Panc1 (cell line): ENCODE measurements around the gene WNK4. TPM values are rescaled to one million over a fixed set of nuclear protein-coding genes. Genes with fewer than 3 reads are reported as not detected.

Experiments used
- ATAC-seq: fragments of 200-7000 bp; cut with Tn5 transposase; 2 replicates; pipeline ENCODE4 v1.9.1; 2020; ENCODE audit warnings: mild to moderate bottlenecking, moderate library complexity
- BruUV-seq: library from RNA; stranded (reverse); fragments of 400-500 nt; replicated peaks from 2 replicates; lab custom pipeline; 2021; lab: Mats Ljungman, UMichigan
- CTCF ChIA-PET: fragments of 300-600 bp; sonication (Branson Sonifier 250); formaldehyde crosslinking; loops from one replicate; lab custom pipeline; 2022; ENCODE audit warnings: antibody characterized with exemption; lab: Charles Lee
- POLR2A ChIA-PET: fragments of 300-600 bp; sonication (Branson Sonifier 250); formaldehyde crosslinking; loops from one replicate; lab custom pipeline; 2022; ENCODE audit warnings: antibody characterized with exemption; lab: Charles Lee
- DNase-seq: peaks from one replicate; pipeline ENCODE4 v3.0.0-alpha.2; 2010; ENCODE audit warnings: low read depth, low spot score
- H3K27ac ChIP-seq: 2 replicates; pipeline ENCODE4 v1.5.1; 2011; ENCODE audit warnings: mild to moderate bottlenecking, low read length, inconsistent platforms
- H3K27me3 ChIP-seq: fragments of 200-500 bp; sonication (Bioruptor generic); 2 replicates; pipeline ENCODE4 v1.6.0; 2014; ENCODE audit warnings: low read length, inconsistent platforms; ENCODE audit not compliant: control insufficient read depth, insufficient read depth
- H3K36me3 ChIP-seq: fragments of 200-500 bp; sonication (Bioruptor generic); 2 replicates; pipeline ENCODE4 v1.5.1; 2014; ENCODE audit warnings: inconsistent platforms, mild to moderate bottlenecking, low read length, moderate library complexity; ENCODE audit not compliant: control insufficient read depth, insufficient read depth
- H3K4me1 ChIP-seq: 2 replicates; pipeline ENCODE4 v1.5.1; 2011; ENCODE audit warnings: inconsistent platforms, mild to moderate bottlenecking, low read length, moderate library complexity; ENCODE audit not compliant: control insufficient read depth, insufficient read depth
- H3K4me3 ChIP-seq, 2 experiments: 2 replicates each; pipeline ENCODE4 v1.5.1; 2011 to 2012; ENCODE audit warnings: low read depth in 2 of 2, low read length in 2 of 2, mild to moderate bottlenecking in 2 of 2, inconsistent platforms in 1 of 2, moderate library complexity in 1 of 2
- H3K9me3 ChIP-seq: fragments of 200-500 bp; sonication (Bioruptor generic); 2 replicates; pipeline ENCODE4 v1.5.1; 2014; ENCODE audit warnings: low read depth, mild to moderate bottlenecking, inconsistent platforms, low read length, moderate library complexity; ENCODE audit not compliant: control insufficient read depth, insufficient read depth
- POLR2AphosphoS5 ChIP-seq: IDR thresholded peaks from 2 replicates; pipeline ENCODE4 v1.6.1; 2012; ENCODE audit warnings: mild to moderate bottlenecking, low read depth, low read length, moderate library complexity
- SIN3A ChIP-seq: IDR thresholded peaks from 2 replicates; pipeline ENCODE4 v1.6.1; 2012; ENCODE audit warnings: low read depth, mild to moderate bottlenecking, low read length, moderate library complexity, borderline replicate concordance; ENCODE audit not compliant: insufficient read depth
- TCF7L2 ChIP-seq: IDR thresholded peaks from 2 replicates; pipeline ENCODE4 v1.6.1; 2011; ENCODE audit warnings: mild to moderate bottlenecking, low read depth, low read length, inconsistent platforms
- in situ Hi-C: cut with HindIII; loops from 2 replicates; pipeline ENCODE4 v1.10.0; 2016; ENCODE audit warnings: low sequenced_read_pairs, low pct_unique_long_range_greater_than_20kb
- intact Hi-C: fragments of 100-400 bp; cut with micrococcal nuclease; formaldehyde crosslinking; loops from one replicate; pipeline ENCODE4 v1.10.0; 2022; ENCODE audit not compliant: unreplicated experiment
- total RNA-seq: library from RNA; stranded (reverse); gene quantifications from one replicate; pipeline ENCODE4 v1.2.1, GENCODE V29; 2021; ENCODE audit not compliant: unreplicated experiment
- TF ChIP-seq, protein P1 (sequence below), 2 experiments: IDR thresholded peaks; 2 replicates each; pipeline ENCODE4 v1.6.1; 2011 to 2012; ENCODE audit warnings: low read depth in 2 of 2, control low read depth in 1 of 2, low read length in 1 of 2, mild to moderate bottlenecking in 1 of 2, moderate library complexity in 1 of 2; ENCODE audit not compliant: insufficient read depth in 1 of 2
- TF ChIP-seq, protein P2 (sequence below): fragments of 450-650 bp; IDR thresholded peaks from 2 replicates; pipeline ENCODE4 v1.5.1; 2017; ENCODE audit warnings: mild to moderate bottlenecking

WNK4 gene
- total RNA-seq, 1 experiment from 2014 or later = 3.5 TPM

DNA sequence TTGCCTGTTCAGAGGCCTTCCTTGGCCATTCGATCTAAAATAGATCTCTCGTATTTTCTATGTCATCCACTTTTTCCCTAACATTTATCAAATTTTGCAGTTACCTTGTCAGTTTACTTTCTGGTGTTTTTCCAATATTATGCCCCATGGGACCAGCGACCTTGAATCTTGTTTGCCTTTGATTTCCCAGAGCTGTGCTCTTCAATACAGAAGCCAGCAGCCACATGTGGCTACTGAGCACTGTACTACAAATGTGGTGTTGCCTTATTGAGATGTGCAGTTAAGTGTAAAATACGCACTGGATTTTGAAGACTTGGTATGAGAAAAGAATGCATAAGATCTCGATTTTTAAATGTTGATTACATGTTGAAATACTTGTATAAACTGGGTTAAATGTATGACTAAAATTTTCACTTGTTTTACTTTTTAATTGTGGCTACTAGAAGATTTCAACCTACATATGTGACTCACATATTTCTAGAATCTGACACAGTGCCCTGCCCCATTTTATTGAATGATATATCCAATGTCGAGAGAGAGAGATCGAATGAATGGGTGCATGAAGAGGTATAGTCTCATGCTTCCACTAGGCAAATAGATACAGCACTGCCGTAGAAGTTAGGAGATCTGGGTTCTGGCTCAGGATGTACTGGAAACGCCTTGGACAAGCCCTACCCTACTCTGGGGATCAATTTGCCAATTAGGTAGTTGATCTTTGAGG is 52.0 kb downstream of the WNK4 start:
- H3K4me3 ChIP-seq = peak overlapping the region; percentile 95 to 96
- ATAC-seq = peak; percentile 22
- H3K4me1 ChIP-seq = peaks cover 8% of the 10 kb centered on the region; the same call in 1 of the 2 replicates
- H3K27me3 ChIP-seq = no peaks in the 10 kb centered on the region
- ChIA-PET CTCF (no interaction called here), POLR2A (no interaction called here)
- no peak for DNase-seq
- in situ Hi-C loops (no loop called here), intact Hi-C loops (no loop called here)
- peak overlapping the region; percentile 93 for H3K27ac ChIP-seq
- TF ChIP-seq POLR2AphosphoS5 = no peak
- TF ChIP-seq TCF7L2 = no peak
- TF ChIP-seq, protein P1, sequence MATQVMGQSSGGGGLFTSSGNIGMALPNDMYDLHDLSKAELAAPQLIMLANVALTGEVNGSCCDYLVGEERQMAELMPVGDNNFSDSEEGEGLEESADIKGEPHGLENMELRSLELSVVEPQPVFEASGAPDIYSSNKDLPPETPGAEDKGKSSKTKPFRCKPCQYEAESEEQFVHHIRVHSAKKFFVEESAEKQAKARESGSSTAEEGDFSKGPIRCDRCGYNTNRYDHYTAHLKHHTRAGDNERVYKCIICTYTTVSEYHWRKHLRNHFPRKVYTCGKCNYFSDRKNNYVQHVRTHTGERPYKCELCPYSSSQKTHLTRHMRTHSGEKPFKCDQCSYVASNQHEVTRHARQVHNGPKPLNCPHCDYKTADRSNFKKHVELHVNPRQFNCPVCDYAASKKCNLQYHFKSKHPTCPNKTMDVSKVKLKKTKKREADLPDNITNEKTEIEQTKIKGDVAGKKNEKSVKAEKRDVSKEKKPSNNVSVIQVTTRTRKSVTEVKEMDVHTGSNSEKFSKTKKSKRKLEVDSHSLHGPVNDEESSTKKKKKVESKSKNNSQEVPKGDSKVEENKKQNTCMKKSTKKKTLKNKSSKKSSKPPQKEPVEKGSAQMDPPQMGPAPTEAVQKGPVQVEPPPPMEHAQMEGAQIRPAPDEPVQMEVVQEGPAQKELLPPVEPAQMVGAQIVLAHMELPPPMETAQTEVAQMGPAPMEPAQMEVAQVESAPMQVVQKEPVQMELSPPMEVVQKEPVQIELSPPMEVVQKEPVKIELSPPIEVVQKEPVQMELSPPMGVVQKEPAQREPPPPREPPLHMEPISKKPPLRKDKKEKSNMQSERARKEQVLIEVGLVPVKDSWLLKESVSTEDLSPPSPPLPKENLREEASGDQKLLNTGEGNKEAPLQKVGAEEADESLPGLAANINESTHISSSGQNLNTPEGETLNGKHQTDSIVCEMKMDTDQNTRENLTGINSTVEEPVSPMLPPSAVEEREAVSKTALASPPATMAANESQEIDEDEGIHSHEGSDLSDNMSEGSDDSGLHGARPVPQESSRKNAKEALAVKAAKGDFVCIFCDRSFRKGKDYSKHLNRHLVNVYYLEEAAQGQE (IDR thresholded peaks at IDR 0.05; ENCODE audit: insufficient read depth in 1 of 2, low read depth in 2 of 2, low read length in 1 of 2) = no peak
- TF ChIP-seq, protein P2, sequence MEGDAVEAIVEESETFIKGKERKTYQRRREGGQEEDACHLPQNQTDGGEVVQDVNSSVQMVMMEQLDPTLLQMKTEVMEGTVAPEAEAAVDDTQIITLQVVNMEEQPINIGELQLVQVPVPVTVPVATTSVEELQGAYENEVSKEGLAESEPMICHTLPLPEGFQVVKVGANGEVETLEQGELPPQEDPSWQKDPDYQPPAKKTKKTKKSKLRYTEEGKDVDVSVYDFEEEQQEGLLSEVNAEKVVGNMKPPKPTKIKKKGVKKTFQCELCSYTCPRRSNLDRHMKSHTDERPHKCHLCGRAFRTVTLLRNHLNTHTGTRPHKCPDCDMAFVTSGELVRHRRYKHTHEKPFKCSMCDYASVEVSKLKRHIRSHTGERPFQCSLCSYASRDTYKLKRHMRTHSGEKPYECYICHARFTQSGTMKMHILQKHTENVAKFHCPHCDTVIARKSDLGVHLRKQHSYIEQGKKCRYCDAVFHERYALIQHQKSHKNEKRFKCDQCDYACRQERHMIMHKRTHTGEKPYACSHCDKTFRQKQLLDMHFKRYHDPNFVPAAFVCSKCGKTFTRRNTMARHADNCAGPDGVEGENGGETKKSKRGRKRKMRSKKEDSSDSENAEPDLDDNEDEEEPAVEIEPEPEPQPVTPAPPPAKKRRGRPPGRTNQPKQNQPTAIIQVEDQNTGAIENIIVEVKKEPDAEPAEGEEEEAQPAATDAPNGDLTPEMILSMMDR = no peak
- no peak for TF ChIP-seq SIN3A
- no peaks in the 10 kb centered on the region for H3K9me3 ChIP-seq
- TSS peak; percentile 94 for BruUV-seq
- H3K36me3 ChIP-seq = peaks cover 5% of the 10 kb centered on the region

DNA sequence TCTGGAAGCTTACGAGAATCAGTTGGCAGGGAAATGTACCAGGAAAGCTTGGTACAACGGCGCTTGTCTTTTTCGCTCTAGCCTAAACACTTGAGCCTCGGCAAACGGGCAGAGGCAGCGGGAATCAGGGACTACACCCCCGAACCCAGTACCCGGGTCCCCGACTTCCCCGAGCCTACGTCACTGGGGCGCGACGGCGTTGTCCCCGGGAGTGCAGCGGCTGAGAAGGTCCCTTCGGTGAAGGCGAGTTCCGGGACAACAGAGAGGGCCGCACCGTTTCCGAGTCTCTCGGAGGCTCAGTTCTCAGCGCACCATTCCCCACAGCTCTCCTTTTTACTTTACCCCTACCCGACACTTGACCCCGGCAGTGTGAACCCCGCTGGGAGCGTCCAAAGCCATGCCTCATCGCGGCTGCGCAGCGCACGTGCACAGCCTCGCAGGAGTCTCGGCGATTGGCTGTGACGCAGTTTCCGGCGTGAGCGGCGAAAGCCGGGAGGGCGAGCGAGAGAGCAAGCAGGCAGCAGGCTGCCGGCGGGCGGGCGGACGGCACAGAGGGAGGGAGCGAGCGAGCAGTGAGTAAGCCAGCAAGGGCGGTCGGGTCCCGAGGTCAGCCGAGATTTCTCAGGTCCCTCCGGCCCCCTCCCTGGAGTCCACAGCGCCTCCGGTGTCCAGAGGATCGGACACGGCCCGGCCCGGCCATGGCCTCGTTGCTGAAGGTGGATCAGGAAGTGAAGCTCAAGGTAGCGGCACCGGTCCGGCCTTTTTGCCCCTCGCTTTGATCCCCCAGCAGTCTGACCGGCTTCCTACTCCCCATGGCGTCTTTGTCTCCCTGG is 52.7 kb downstream of the WNK4 start, which contains the start of gene PSME3:
Gene PSME3 (plus strand): TSS at position 464 of the 833 bp plus-strand sequence. CDS start 235 bp downstream, at position 699.
- Histone ChIP-seq H3K27ac (peak within 1 kb of the TSS; percentile 93), H3K4me1 (peaks cover 8% of the 10 kb centered on the region; the same call in 1 of the 2 replicates), H3K27me3 (no peaks in the 10 kb centered on the region), H3K36me3 (peaks cover 5% of the 10 kb centered on the region), H3K4me3 (peak within 1 kb of the TSS; percentile 95 to 96), H3K9me3 (no peaks in the 10 kb centered on the region)
- CTCF ChIA-PET = no interaction called here
- intact Hi-C loops (no loop called here), in situ Hi-C loops (no loop called here)
- BruUV-seq = no TSS peak
- peak; percentile 51 for DNase-seq
- TF ChIP-seq SIN3A (peak; percentile 44; the same call in 1 of the 2 replicates), POLR2AphosphoS5 (peak; percentile 76), TCF7L2 (peak; percentile 42; the same call in 1 of the 2 replicates)
- TF ChIP-seq, protein P2 = no peak
- TF ChIP-seq, protein P1 (IDR thresholded peaks at IDR 0.05; ENCODE audit: insufficient read depth in 1 of 2, low read depth in 2 of 2, low read length in 1 of 2) = no peak
- POLR2A ChIA-PET = interaction anchor here (0.6 kb wide), 1 partner anchor 135 kb away, joined by 6 read pairs; no protein-coding TSS in a partner anchor
- peak; percentile 98 for ATAC-seq
